Measurements from ENCODE around the gene WDR62.

WDR62 gene

GRCh38 chr19:36115453-36116343 is 61.0 kb downstream of the WDR62 start, which contains the start of gene TBCB (continued):
- TF ChIP-seq, protein P1, sequence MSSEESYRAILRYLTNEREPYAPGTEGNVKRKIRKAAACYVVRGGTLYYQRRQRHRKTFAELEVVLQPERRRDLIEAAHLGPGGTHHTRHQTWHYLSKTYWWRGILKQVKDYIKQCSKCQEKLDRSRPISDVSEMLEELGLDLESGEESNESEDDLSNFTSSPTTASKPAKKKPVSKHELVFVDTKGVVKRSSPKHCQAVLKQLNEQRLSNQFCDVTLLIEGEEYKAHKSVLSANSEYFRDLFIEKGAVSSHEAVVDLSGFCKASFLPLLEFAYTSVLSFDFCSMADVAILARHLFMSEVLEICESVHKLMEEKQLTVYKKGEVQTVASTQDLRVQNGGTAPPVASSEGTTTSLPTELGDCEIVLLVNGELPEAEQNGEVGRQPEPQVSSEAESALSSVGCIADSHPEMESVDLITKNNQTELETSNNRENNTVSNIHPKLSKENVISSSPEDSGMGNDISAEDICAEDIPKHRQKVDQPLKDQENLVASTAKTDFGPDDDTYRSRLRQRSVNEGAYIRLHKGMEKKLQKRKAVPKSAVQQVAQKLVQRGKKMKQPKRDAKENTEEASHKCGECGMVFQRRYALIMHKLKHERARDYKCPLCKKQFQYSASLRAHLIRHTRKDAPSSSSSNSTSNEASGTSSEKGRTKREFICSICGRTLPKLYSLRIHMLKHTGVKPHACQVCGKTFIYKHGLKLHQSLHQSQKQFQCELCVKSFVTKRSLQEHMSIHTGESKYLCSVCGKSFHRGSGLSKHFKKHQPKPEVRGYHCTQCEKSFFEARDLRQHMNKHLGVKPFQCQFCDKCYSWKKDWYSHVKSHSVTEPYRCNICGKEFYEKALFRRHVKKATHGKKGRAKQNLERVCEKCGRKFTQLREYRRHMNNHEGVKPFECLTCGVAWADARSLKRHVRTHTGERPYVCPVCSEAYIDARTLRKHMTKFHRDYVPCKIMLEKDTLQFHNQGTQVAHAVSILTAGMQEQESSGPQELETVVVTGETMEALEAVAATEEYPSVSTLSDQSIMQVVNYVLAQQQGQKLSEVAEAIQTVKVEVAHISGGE (tag by site-specific recombination; conservative IDR thresholded peaks at IDR 0.05; ENCODE audit: low read depth) = peak; percentile 61
- TF ChIP-seq PRDM6 (tag by site-specific recombination; IDR thresholded peaks at IDR 0.05) (no peak), SP2 (tag by site-specific recombination; IDR thresholded peaks at IDR 0.05) (peak; percentile 87), ZSCAN23 (tag by site-specific recombination; IDR thresholded peaks at IDR 0.05) (no peak), ZNF324 (tag by site-specific recombination; IDR thresholded peaks at IDR 0.05) (peak; percentile 68), ZNF76 (tag by site-specific recombination; IDR thresholded peaks at IDR 0.05; ENCODE audit: borderline replicate concordance, low read depth) (peak; percentile 69; the same call in 1 of the 2 replicates), GLI4 (tag by site-specific recombination; IDR thresholded peaks at IDR 0.05) (no peak), ZNF501 (tag by site-specific recombination; IDR thresholded peaks at IDR 0.05) (peak; percentile 66), INSM2 (tag by site-specific recombination; IDR thresholded peaks at IDR 0.05) (peak; percentile 69; the same call in 1 of the 2 replicates), ZFP69B (tag by site-specific recombination; IDR thresholded peaks at IDR 0.05) (peak; percentile 41; the same call in 1 of the 2 replicates), KLF10 (tag by site-specific recombination; IDR thresholded peaks at IDR 0.05) (peak; percentile 83; the same call in 1 of the 2 replicates), ZNF391 (tag by site-specific recombination; IDR thresholded peaks at IDR 0.05; ENCODE audit: borderline replicate concordance, low read depth) (peak; percentile 73; the same call in 1 of the 2 replicates), ZNF274 (IDR thresholded peaks at IDR 0.05; ENCODE audit: low read length) (no peak), ZNF274 (tag by site-specific recombination; IDR thresholded peaks at IDR 0.05; ENCODE audit: borderline replicate concordance) (no peak), ZNF561 (tag by site-specific recombination; IDR thresholded peaks at IDR 0.05; ENCODE audit: borderline replicate concordance) (no peak), FEZF1 (tag by site-specific recombination; IDR thresholded peaks at IDR 0.05) (no peak), BCL6B (tag by site-specific recombination; IDR thresholded peaks at IDR 0.05) (no peak), KLF7 (tag by site-specific recombination; IDR thresholded peaks at IDR 0.05; ENCODE audit: borderline replicate concordance) (peak; percentile 95), ZXDB (tag by site-specific recombination; IDR thresholded peaks at IDR 0.05) (peak; percentile 62), GLIS1 (tag by site-specific recombination; IDR thresholded peaks at IDR 0.05) (0 out of 2 replicates have a peak, but pooled peaks have one; percentile 23), ZNF449 (tag by site-specific recombination; IDR thresholded peaks at IDR 0.05) (peak; percentile 67; the same call in 1 of the 2 replicates)
- TF ChIP-seq, protein P2, sequence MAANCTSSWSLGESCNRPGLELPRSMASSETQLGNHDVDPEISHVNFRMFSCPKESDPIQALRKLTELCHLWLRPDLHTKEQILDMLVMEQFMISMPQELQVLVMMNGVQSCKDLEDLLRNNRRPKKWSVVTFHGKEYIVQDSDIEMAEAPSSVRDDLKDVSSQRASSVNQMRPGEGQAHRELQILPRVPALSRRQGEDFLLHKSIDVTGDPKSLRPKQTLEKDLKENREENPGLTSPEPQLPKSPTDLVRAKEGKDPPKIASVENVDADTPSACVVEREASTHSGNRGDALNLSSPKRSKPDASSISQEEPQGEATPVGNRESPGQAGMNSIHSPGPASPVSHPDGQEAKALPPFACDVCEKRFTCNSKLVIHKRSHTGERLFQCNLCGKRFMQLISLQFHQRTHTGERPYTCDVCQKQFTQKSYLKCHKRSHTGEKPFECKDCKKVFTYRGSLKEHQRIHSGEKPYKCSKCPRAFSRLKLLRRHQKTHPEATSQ (tag by site-specific recombination; IDR thresholded peaks at IDR 0.05) = 0 out of 2 replicates have a peak, but pooled peaks have one; percentile 55

All from HEK293 (cell line).